CD14-positive monocyte (primary cell): Measurements from ENCODE around the gene FBN1. TPM values are rescaled to one million over a fixed set of nuclear protein-coding genes. Genes with fewer than 3 reads are reported as not detected.

Experiments used
- DNase-seq, 3 donors: peaks; one replicate each; pipeline ENCODE4 v3.0.0-alpha.2; 2011 to 2022
- H2AFZ ChIP-seq: 2 replicates; pipeline ENCODE4 v1.6.0; 2012; ENCODE audit warnings: mild to moderate bottlenecking, low read depth, low read length, inconsistent platforms; ENCODE audit not compliant: insufficient read depth, poor library complexity, severe bottlenecking
- H3K27ac ChIP-seq, 2 donors: 1 replicate in 1 of 2; 2 replicates in 1 of 2; pipeline ENCODE4 v1.5.1; 2012 to 2013; ENCODE audit warnings: low read length in 2 of 2, control low read depth in 1 of 2, inconsistent platforms in 1 of 2, low read depth in 1 of 2, mild to moderate bottlenecking in 1 of 2
- H3K27me3 ChIP-seq, 2 donors: one replicate each; pipeline versions ENCODE4 v1.6.0 to v1.6.1; 2011 to 2013; ENCODE audit warnings: low read length in 2 of 2; ENCODE audit not compliant: control insufficient read depth in 2 of 2, insufficient read depth in 2 of 2
- H3K36me3 ChIP-seq, 2 donors: replicated peaks in 1 of 2; 1 replicate in 1 of 2; 2 replicates in 1 of 2; pipeline versions ENCODE4 v1.5.1 to v1.6.1; 2012 to 2013; ENCODE audit warnings: low read length in 2 of 2, control low read depth in 1 of 2, inconsistent platforms in 1 of 2, mild to moderate bottlenecking in 1 of 2; ENCODE audit not compliant: insufficient read depth in 2 of 2, control insufficient read depth in 1 of 2
- H3K4me1 ChIP-seq, 2 donors: 1 replicate in 1 of 2; 2 replicates in 1 of 2; pipeline versions ENCODE4 v1.5.1 to v1.6.1; 2012 to 2013; ENCODE audit warnings: low read length in 2 of 2, control low read depth in 1 of 2, inconsistent platforms in 1 of 2, mild to moderate bottlenecking in 1 of 2, moderate library complexity in 1 of 2; ENCODE audit not compliant: insufficient read depth in 2 of 2, control insufficient read depth in 1 of 2
- H3K4me2 ChIP-seq: replicated peaks from 2 replicates; pipeline ENCODE3; 2012; ENCODE audit warnings: low read length, moderate library complexity, mild to moderate bottlenecking; ENCODE audit not compliant: poor library complexity, severe bottlenecking; ENCODE audit errors: extremely low read depth
- H3K4me3 ChIP-seq, 3 experiments: fragments of 200-600 bp in 1 of 3; sonication (generic) in 1 of 3; replicated peaks in 1 of 3; 1 replicate in 2 of 3; 2 replicates in 1 of 3; pipeline ENCODE4 v1.5.1; 2011 to 2013; ENCODE audit warnings: low read length in 3 of 3, mild to moderate bottlenecking in 3 of 3, control low read depth in 2 of 3, low read depth in 2 of 3, inconsistent platforms in 1 of 3, moderate library complexity in 1 of 3
- H3K79me2 ChIP-seq: 2 replicates; pipeline ENCODE4 v1.6.0; 2012; ENCODE audit warnings: mild to moderate bottlenecking, control low read depth, inconsistent platforms, low read length, moderate library complexity; ENCODE audit not compliant: insufficient read depth
- H3K9ac ChIP-seq: 2 replicates; pipeline ENCODE4 v1.6.0; 2017; ENCODE audit warnings: low read length, mild to moderate bottlenecking; ENCODE audit not compliant: insufficient read depth, poor library complexity, severe bottlenecking
- H3K9me3 ChIP-seq, 2 donors: replicated peaks in 1 of 2; 1 replicate in 1 of 2; 2 replicates in 1 of 2; pipeline versions ENCODE4 v1.5.1 to v1.6.1; 2012 to 2013; ENCODE audit warnings: low read length in 2 of 2, control low read depth in 1 of 2; ENCODE audit not compliant: control insufficient read depth in 1 of 2, insufficient read depth in 1 of 2
- H4K20me1 ChIP-seq: 2 replicates; pipeline ENCODE4 v1.6.0; 2012; ENCODE audit warnings: mild to moderate bottlenecking, low read length, control low read depth, moderate library complexity; ENCODE audit not compliant: insufficient read depth
- H3K27ac Mint-ChIP-seq, 7 donors: one replicate each; pipeline ENCODE4 v1.8.0; 2020; ENCODE audit warnings: mild to moderate bottlenecking in 7 of 7, mixed read lengths in 7 of 7, moderate library complexity in 6 of 7, inconsistent platforms in 2 of 7
- H3K27me3 Mint-ChIP-seq, 3 donors: one replicate each; pipeline ENCODE4 v1.8.0; 2021 to 2022; ENCODE audit warnings: low read depth in 3 of 3, mild to moderate bottlenecking in 3 of 3, mixed read lengths in 3 of 3, moderate library complexity in 3 of 3, inconsistent platforms in 1 of 3
- H3K36me3 Mint-ChIP-seq, 2 donors: one replicate each; pipeline ENCODE4 v1.8.0; 2020; ENCODE audit warnings: mixed read lengths in 2 of 2, inconsistent platforms in 1 of 2, mild to moderate bottlenecking in 1 of 2
- H3K4me1 Mint-ChIP-seq: one replicate; pipeline ENCODE4 v1.8.0; 2020; ENCODE audit warnings: mild to moderate bottlenecking, mixed read lengths
- H3K4me3 Mint-ChIP-seq, 2 donors: one replicate each; pipeline ENCODE4 v1.8.0; 2020; ENCODE audit warnings: mild to moderate bottlenecking in 2 of 2, mixed read lengths in 2 of 2, moderate library complexity in 1 of 2
- H3K9me3 Mint-ChIP-seq, 7 donors: one replicate each; pipeline ENCODE4 v1.8.0; 2020 to 2022; ENCODE audit warnings: mixed read lengths in 7 of 7, mild to moderate bottlenecking in 6 of 7, moderate library complexity in 6 of 7, inconsistent platforms in 2 of 7
- CTCF ChIP-seq: fragments of 200-600 bp; IDR thresholded peaks from one replicate; pipeline ENCODE4 v1.8.0; 2022; ENCODE audit warnings: antibody characterized with exemption, mild to moderate bottlenecking
- WGBS: methylation state at CpG from one replicate; pipeline ENCODE4 v1.1.5; 2013; ENCODE audit warnings: missing lambda C conversion rate; ENCODE audit not compliant: insufficient coverage; 5-methylcytosine and 5-hydroxymethylcytosine counted together
- intact Hi-C, 2 donors: fragments of 100-400 bp; cut with micrococcal nuclease; formaldehyde crosslinking; loops; one replicate each; pipeline versions ENCODE4 v1.15.0 to v1.15.1; 2023
- polyA plus RNA-seq, 3 donors: library from polyadenylated mRNA; depleted of rRNA in 1 of 3; unstranded in 2 of 3; stranded (reverse) in 1 of 3; fragments of 300-500 nt in 2 of 3; fragments of >200 nt in 1 of 3; fragmentation: Illumina TruSeq in 2 of 3; gene quantifications; 1 replicate in 2 of 3; 2 replicates in 1 of 3; pipeline ENCODE4 v1.2.3, GENCODE V29; 2012 to 2021

The FBN1 gene
- polyA plus RNA-seq, 3 donors, result 0.29 TPM; not detected in 2

- no peak overlapping the region for H3K4me3 Mint-ChIP-seq
- Histone ChIP-seq H3K79me2 (no peaks in the 10 kb centered on the region), H3K4me3 (no peak overlapping the region), H3K4me2 (no peak overlapping the region), H3K9me3 (no peaks in the 10 kb centered on the region), H2AFZ (no peak overlapping the region), H3K36me3 (no peaks in the 10 kb centered on the region), H3K27ac (no peak overlapping the region), H4K20me1 (no peaks in the 10 kb centered on the region), H3K27me3 (no peaks in the 10 kb centered on the region), H3K9ac (no peak overlapping the region), H3K4me1 (no peaks in the 10 kb centered on the region)
- intact Hi-C loops, result no loop called here
- H3K4me1 Mint-ChIP-seq, result no peaks in the 10 kb centered on the region
- H3K36me3 Mint-ChIP-seq, result no peaks in the 10 kb centered on the region
- H3K27ac Mint-ChIP-seq, result no peak overlapping the region
- no peak for DNase-seq
- H3K27me3 Mint-ChIP-seq, result peaks cover 0 to 1% (median 0%) of the 10 kb centered on the region in 3 donors
- peaks cover 0 to 3% (median 0%) of the 10 kb centered on the region in 7 donors for H3K9me3 Mint-ChIP-seq
- no peak for TF ChIP-seq CTCF
These were observed 112.6 kb downstream of the FBN1 start for GRCh38 chr15:48532946-48533345.

DNA sequence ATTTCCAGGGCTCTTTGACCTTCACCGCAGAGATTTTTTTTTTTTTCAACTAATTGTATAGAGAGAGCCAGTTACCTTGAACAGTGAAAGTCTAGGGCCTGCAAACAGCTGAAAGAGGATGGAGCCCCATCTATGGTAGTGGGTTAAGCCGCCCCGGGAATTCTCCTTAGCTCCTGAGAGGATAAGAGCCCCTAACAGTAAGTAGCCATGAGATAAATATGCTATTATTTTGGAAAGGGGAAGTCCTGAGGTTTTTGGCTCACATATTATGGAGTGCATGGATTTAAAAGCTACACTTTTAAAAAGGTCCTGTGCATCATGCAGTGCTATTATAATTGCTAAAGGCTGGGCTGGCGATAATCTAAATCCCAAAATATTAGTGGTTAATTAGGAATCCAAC, 115.0 kb downstream of the FBN1 start:
- H3K27me3 ChIP-seq, result no peaks in the 10 kb centered on the region
- WGBS, result 100% methylated on average over 2 of the region's 4 CpGs
- no peak overlapping the region for H3K4me2 ChIP-seq
- H3K4me1 ChIP-seq, result no peaks in the 10 kb centered on the region
- Mint-ChIP-seq H3K4me3 (no peak overlapping the region), H3K27ac (no peak overlapping the region), H3K9me3 (peaks cover 0 to 3% (median 0%) of the 10 kb centered on the region in 7 donors), H3K4me1 (no peaks in the 10 kb centered on the region), H3K27me3 (no peaks in the 10 kb centered on the region), H3K36me3 (no peaks in the 10 kb centered on the region)
- H3K9me3 ChIP-seq, result no peaks in the 10 kb centered on the region
- H4K20me1 ChIP-seq, result no peaks in the 10 kb centered on the region
- TF ChIP-seq CTCF, result no peak
- no peak overlapping the region for H2AFZ ChIP-seq
- H3K79me2 ChIP-seq, result no peaks in the 10 kb centered on the region
- H3K9ac ChIP-seq, result no peak overlapping the region
- no peaks in the 10 kb centered on the region for H3K36me3 ChIP-seq
- DNase-seq, result no peak
- intact Hi-C loops, result no loop called here
- no peak overlapping the region for H3K4me3 ChIP-seq
- no peak overlapping the region for H3K27ac ChIP-seq
